Fibroblast of skin of left biceps (primary cell): ENCODE data around the gene PDLIM3.
"Not testable (repeated sequence)": the region's sequence is repeated elsewhere in the genome, so short reads cannot be mapped to it uniquely, and the experiment has no call there.

ENCODE experiments used
- DNase-seq, 2 experiments: peaks; one replicate each; pipeline ENCODE4 v3.0.0-alpha.2; 2013; ENCODE audit warnings: low read depth in 2 of 2

PDLIM3 gene

GRCh38 chr4:185534866-185535611 lies at the start of gene PDLIM3:
Gene PDLIM3 (minus strand): TSS chr4:185535507. CDS start chr4:185535434, 73 bp downstream.
- no peak for DNase-seq

- no peak for DNase-seq
Observed at GRCh38 chr4:185583813-185584212, 48.5 kb upstream of the PDLIM3 start.

DNA sequence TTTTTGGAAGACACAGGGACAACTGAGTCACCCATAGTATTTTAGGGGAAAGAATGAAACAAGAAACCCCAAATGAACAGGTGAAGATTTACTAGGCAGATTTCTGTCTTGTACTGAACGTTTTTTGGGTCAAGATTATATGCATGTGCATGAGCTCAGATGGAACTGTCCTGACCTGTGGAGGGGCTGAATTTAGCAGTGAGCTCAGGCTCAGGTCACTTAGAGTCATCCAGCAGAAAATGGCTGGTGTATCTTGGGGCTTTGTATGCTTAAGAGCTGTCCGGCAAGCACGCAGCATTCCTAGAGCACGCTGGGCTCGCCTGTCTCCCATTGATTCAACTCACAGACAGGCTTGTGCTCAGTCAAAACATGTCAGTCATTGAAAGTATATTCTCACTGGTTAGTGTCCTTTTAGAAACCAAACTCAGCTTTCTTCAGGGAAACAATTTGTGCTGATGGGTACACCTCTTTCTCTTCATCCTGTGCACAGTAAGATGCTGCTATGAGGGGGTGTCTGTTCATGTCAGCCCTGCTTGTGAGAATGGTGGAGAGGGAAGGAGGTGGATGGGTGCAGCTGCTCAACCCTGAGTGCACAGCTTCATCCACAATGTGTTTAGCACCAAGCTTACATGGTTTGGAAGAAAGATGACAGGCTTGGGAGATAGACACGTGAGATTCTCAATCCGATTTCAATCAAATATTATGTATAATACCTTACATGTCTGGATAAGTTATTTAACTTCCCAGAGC lies 47.5 kb upstream of the PDLIM3 start:
- no peak for DNase-seq

DNA sequence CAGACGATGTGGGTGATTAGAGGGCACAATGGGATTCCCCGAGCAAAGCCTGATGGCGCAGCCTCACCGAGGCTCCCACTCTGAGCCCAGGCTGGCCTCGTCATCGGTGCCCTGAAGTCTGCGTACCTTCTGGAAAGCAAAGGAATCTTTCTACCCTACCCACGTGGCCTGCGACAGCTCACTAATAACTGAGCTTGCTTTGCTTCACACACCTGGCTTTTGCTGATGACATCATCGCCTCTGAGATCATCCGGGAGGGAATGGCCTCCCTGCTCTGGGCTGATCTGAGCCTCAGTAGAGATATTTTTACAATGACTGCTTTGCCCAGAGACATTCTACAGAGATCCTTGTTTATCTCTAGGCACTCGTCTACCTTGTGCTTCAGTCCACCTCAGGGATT lies 45.4 kb upstream of the PDLIM3 start:
- DNase-seq, result no peak

GRCh38 chr4:185578284-185578683 lies 43.0 kb upstream of the PDLIM3 start:
- DNase-seq, result no peak

- DNase-seq, result no peak
Observed at GRCh38 chr4:185576962-185577950, 41.9 kb upstream of the PDLIM3 start.

DNA sequence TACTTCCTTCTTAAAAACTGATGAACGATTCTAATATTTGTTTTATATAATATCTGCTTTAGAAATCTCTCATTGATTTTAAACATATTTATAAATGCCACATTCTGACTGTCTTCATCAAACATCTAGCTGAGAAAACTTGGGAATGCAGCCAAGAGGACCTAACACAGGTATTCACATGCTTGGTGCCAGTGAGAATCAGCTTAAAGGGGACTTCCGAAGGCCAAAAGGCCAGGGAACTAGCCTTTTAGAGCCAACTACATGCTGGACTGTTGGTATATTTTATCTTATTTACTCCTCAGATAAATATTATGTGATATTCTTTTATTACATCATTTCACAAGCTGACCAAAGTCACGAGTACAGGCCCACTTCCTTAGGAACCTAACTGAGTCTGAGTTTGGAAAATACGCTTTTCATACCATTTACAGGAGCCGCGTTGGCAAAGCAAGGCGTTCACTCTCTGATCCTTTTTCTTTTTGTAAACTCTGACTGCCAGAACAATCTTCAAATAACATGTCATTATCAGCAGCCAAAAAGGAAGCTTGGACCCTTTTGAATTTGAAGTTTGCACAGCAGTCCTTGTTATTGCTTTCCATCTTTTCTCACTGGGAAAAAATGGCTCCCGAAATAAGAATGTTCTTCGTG lies 41.1 kb upstream of the PDLIM3 start:
- no peak for DNase-seq

DNA sequence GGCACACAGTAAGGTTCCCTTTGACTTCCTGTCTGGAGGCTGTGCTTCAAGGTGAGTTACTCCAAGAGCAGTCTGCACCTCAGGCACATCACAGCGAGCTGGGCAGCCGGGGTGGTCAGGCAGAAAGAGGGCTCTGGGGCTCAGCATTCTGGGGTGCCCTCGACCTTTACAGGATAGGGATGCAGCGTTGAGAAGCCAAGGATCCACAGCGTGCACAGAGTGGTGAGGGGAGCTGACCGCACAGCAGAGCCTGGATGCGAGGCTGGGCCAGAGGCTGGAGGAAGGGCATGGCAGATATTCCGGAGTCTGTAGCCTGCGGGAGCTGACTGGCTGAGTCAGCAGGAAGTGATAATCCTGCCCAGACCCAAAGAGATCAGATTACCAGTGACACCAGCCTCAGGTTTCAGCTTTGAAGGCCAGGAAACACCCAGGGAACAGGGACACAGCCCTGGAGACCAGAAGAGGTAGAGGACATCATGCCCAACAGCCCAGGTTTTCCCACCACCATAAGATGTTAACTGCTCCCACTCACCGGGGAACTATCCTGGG lies 38.4 kb upstream of the PDLIM3 start:
- peak in 1 of 2 experiments; percentile 35 for DNase-seq

DNA sequence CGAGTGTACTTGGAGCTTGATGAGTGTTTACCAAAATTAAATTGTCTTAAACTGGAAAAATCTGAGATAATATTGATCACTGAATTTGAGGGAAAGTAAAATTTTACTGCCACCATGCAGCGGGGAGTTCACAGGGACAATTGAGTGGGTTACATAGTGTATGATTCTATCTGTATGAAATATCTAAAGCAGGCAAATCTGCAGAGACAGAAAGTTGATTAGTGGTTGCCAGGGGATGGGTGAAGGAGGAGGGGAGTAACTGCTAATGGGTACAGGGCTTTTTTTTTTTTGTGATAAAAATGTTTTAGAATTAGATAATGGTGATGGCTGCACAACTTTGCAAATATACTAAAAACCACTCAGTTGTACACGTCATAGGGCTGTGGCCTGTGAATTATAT lies 35.4 kb upstream of the PDLIM3 start:
- no peak for DNase-seq

DNA sequence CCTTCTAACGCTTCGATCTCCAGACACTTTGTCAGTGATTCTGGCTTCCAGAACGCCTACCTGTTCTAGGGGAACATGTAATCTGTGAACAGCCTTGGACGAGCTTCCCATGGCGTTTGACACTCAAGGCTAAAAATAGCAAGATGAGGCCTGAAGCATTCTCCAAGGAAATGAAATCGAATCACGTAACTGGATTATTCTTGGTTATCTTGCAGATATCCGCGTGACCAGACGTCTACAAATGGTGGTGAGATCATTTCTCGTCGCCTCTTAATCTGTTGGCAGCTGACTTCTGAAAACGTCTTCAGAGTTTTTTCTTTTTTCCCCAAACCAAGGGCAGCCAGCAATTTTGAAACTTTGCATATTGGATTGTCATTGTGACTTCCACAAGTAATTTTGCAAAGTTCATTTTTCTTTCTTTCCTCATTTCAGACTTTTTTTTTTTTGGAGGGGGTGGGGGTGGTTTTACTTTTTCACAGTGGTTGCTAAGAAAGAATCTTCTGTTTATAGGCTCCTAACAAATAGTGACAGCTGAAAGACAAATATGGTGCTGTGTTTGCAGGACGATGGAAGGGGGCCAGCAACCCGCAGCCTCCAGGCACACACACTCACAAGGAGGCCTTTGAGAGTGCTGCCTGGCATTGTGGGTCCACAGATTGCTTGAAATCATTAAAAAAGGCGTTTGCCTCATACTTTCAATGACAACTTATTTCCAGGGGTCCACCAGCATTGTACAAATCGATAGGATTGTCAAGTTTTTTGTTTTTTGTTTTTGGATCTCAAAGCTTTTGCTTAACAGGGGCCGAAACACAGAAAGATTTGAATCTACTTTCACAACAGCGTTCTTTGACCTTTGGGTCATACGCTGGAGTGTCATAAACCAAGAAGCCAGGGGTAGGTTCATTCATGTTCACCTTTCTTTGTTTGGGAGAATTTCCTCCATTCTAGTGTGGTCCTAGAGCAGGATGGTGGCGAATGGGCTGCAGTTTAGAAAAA lies 32.4 kb upstream of the PDLIM3 start:
- no peak for DNase-seq

- no peak for DNase-seq
Observed at GRCh38 chr4:185566972-185567371, 31.7 kb upstream of the PDLIM3 start.

GRCh38 chr4:185566425-185566824 lies 31.1 kb upstream of the PDLIM3 start:
- DNase-seq, result no peak

- no peak for DNase-seq
Observed at GRCh38 chr4:185565696-185566095, 30.4 kb upstream of the PDLIM3 start.

GRCh38 chr4:185564349-185564748 lies 29.0 kb upstream of the PDLIM3 start:
- no peak for DNase-seq

- DNase-seq, result no peak
Observed at GRCh38 chr4:185562531-185562930, 27.2 kb upstream of the PDLIM3 start.

DNA sequence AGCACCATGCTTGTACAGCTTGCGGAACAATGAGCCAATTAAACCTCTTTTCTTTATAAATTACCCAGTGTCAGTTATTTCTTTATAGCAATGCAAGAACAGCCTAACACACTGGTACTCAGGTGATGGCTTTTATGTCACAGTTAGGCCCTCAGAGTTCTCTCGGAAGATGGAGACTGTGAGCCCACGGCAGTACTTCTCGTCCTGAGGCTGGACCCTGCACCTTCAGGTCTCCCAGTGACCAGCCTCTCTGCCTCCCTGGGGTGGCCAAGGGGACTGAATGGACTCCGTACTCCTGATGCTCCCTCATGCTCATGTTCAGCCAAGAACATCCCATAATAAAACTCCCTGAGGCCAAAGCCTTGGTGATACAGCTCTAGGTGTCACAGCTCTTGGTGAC lies 25.0 kb upstream of the PDLIM3 start:
- DNase-seq, result no peak

- no peak for DNase-seq
Observed at GRCh38 chr4:185559915-185560281, 24.6 kb upstream of the PDLIM3 start.

DNA sequence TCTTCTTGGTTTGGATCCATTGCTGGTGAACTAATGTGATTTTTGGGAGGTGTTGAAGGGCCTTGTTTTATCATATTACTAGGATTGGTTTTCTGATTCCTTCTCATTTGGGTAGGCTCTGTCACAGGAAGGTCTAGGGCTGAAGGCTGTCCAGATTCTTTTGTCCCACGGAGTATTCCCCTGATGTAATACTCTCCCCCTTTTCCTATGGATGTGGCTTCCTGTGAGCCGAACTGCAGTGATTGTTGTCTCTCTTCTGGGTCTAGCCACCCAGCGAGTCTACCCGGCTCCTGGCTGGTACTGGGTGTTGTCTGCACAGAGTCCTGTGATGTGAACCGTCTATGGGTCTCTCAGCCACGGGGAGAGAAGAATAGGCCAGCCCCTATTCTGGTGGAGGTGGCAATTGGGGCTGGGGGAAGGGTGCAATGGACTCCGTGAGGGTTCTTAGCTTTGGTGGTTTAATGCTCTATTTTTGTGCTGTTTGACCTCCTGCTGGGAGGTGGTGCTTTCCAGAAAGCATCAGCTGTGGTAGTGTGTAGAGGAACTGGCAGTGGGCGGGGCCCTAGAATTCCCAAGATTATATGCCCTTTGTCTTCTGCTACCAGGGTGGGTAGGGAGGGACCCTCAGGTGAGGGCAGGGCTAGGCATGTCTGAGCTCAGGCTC lies 24.1 kb upstream of the PDLIM3 start:
- not testable (repeated sequence) for DNase-seq

GRCh38 chr4:185554365-185555126 lies 19.2 kb upstream of the PDLIM3 start:
- no peak for DNase-seq
